AG08396 (cell line): ENCODE results near the gene ATP6V0A1.
A peak's percentile ranks its signal among the peaks of the same experiment; 100 is the strongest.
"Not testable (repeated sequence)": the region's sequence is repeated elsewhere in the genome, so short reads cannot be mapped to it uniquely, and the experiment has no call there.

Experiments
- DNase-seq: peaks from one replicate; pipeline ENCODE4 v3.0.0; 2012; ENCODE audit warnings: low spot score, mixed read lengths

ATP6V0A1 gene

DNA sequence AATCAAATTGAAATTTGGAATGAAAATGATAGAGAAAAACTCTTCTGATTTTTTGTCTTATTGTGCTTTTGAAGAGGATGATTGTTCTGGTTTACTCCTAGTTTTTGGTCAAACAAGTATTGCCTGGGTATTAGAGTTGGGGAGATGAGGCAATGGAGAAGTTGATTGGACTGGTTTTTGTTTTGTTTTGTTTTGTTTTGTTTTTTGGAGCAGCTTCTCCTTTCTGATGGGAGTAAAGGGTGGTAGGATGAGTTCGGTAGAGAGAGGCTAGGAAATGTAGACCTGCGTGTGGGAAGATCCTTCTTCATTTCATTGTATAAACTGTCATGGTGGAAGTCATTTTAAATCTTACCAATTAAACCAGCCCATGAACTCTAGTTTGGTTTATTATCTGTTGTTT, 17.7 kb downstream of the ATP6V0A1 start:
- DNase-seq = no peak

DNA sequence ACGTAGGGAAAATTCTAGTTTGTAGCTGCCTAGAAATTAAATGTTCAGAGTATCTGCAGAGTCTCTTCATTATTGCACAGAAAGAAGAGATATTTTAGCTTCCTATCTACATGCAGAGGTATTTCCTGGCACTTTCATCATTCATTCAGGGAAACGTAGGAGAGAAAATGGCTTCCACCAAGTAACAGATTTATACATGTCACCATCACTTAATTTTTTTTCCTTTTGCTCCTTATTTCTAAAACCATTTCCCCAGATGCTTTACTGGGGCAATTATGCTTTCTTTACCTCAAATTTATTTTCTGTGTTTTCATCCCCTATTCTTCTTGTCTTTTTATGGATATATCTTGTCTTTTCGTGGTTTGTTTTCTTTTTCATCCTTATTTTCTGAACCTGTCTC, 18.5 kb downstream of the ATP6V0A1 start:
- no peak for DNase-seq

DNA sequence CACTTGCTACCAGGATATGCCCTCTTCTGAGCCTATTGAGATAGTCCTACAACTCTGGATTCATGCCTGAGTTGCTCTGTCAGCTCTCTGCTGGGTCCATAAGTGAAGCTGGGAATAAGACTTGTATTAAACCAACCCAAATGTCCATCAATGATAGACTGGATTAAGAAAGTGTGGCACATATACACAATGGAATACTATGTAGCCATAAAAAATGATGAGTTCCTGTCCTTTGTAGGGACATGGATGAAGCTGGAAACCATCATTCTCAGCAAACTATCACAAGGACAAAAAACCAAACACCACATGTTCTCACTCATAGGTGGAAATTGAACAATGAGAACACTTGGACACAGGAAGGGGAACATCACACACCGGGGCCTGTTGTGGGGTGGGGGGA, 19.1 kb downstream of the ATP6V0A1 start:
- DNase-seq = not testable (repeated sequence)

DNA sequence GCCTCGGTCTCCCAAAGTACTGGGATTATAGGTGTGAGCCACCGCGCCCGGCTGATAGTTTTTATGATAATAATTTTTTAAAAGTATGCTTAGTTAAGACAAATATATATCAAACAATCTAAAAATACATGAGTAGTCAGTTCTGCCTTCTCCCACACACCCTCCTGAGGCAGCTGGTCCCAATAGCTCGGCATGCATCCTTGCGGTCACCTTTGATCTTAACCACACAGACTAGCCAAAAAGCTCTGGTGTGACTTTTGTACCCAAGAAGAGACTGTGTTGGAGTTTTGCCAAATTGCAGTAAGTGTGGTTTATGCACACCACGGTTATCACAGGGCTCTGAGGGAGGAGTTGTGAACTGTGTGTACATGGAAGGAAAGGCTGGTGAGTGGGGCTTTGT, 25.6 kb downstream of the ATP6V0A1 start:
- DNase-seq = no peak

DNA sequence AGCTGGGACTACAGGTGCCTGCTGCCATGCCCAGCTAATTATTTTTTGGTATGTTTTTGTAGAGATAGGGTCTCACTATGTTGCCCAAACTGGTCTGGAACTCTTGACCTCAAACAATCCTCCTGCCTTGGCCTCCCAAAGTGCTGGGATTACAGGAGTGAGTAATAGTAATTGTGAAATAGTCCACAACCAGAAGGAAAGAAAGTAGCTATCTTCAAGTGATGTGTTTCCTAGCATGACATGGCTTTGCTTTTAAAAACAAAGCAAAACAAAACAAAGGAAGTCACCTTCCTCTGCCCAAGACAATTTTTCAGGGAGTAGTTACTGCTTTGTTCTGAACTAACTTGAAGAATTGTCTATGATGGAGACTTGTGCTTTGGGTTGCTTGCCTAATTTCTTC, 27.0 kb downstream of the ATP6V0A1 start:
- DNase-seq = no peak

DNA sequence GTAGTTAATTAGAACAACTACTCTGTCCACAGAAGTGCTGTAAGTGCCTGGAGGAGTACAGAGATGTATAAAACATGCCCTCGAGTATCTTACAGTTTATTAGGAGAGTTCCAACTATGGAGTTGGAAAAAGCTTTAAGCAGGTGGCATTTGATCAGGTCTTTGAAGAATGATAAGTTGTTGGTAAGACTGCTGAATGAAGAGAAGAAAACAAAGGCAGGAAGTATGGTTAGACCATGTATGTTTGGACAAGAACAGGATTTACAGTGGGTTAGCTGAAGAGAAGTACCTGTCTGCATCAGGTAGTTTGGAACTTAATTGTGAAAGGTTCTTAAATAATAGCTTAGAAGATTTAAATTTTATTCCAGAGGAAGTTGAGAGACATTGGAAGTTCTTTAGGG, 29.4 kb downstream of the ATP6V0A1 start:
- DNase-seq = no peak

DNA sequence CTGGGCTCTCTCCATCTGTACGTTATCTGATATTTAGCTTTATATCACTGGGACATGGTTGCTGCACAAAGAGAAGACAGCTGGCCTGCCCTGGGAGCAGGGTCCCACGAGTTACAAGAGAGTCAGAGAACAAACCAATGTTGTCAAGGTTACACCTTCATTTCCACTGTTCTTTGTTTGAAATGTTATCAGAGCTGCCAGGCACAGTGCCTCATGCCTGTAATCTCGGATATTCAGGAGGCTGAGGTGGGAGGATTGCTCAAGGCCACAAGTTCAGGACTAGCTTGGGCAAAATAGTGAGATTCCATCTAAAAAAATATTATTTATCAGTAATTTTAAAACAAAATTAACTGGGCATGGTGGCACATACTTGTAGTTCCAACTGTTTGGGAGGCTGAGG, 34.6 kb downstream of the ATP6V0A1 start:
- DNase-seq = no peak

DNA sequence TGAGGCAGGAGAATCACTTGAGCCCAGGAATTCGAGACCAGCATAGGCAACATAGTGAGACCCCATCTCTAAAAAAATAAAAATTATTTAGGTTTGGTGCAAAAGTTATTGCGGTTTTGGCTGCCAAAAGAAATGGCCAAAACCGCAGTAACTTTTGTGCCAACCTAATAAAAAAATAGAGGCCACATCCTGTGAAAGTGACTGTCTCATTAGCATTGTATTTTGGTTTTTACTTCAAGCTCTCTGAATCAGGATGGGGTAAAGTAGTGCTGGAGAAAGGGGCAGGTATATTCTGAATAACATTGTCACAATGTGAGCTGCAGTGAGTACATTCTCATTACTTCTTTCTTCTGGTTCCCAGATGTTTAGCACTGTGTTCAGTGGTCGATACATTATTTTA, 36.0 kb downstream of the ATP6V0A1 start:
- no peak for DNase-seq

DNA sequence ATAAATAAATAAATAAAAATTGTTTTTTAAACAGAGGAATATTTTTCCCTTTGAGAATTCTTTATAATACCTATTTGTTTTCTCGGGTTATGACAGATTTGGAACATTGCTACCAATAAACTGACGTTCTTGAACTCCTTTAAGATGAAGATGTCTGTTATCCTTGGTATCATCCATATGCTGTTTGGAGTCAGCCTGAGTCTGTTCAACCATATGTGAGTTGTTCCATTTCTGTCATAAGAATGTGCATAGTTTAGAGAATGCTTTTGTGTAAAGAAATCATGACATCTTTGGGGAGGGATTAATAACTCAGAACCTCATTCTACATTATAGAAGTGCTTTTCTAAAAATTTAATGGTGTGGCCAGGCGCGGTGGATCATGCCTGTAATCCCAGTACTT, 40.1 kb downstream of the ATP6V0A1 start:
- DNase-seq = no peak

DNA sequence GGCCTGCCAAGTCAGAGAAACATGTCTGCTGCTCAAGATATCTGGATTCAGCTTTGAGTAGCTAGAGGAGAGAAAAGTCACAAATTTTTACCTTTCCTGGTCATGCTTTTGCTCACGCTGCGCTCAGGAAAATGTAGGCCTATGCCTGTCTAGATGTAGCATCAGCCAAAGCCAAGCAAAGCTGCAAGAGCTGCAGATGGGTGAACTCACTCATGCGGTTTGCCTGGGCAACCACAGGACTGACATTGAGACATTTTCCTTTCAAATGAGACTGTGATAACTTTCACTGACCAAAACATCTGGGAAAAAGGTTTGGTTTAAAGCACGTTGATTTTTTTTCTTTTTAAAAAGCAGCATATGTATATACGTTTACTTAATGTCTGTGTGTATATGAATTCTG, 43.4 kb downstream of the ATP6V0A1 start:
- DNase-seq = no peak

DNA sequence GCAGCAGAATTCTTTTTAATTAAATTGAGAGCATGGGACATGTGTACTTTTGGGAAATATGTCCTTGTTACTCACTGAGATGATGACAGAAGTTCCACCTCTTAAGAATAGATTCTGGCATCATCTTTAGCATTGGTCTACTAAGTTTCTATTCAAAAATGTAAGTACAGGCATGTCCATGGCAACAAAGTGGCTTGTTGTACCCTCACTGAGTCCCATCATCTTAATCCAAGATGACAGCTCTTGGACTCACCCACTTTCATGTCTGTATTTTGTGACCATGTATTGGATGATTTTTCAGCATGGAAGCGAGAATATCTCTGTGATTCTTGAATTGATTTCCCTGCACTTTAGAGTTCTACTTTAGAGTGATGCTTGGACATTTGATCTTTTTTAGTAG, 44.2 kb downstream of the ATP6V0A1 start:
- no peak for DNase-seq

DNA sequence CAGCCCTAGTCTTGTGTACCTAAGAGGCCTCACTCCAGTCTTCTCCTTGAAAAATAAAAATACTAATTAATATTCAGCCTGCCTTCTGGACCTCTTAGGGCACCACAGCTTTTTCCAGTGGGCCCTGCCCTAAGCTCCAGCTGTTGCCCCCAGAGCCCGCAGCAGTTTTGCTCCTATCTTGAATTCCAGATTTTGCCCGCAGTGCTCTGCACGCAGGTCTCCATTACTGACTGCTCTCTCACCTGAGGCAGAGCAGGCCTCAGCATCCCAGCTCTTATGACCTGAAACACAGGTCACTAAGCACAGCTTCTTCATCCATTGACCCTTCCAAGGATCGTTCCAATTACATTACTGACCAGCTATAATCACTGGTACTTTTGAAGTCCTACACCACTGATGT, 49.0 kb downstream of the ATP6V0A1 start:
- DNase-seq = no peak

DNA sequence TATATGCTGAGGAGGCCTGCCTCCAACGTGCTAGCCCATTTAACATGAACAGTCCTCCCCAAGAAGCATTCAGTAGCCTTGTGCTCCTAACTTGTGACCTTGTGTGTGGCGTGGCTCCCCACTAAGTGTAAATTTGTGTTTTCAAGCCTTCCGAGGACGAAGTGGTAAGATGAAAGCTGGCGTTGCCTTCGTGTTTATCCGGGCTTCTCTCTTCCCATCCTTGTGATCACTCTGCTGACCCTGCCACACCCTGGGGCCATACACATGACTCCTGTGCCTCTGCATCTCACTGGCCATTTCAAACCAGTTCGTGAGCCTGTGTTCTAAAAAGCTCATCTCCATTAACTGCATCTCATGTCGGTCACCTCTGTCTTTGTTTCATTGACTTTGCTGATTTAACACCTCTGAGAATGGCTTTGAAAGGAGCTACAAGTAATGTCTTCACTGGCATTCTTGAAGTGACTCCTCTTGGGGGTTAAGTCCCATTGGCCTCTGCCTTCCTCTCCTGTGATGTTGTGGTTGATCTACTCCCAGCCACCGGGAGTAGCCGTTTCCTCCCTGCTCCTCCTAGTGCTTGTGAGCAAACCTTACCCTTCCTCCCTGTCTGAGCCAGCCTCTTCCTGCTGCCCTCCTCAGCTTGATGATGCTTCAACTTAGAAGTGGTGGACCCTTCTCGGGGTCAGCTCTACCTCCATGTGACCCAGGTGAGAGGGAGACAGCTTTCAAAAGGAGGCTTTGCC, 49.9 kb downstream of the ATP6V0A1 start:
- DNase-seq = no peak

DNA sequence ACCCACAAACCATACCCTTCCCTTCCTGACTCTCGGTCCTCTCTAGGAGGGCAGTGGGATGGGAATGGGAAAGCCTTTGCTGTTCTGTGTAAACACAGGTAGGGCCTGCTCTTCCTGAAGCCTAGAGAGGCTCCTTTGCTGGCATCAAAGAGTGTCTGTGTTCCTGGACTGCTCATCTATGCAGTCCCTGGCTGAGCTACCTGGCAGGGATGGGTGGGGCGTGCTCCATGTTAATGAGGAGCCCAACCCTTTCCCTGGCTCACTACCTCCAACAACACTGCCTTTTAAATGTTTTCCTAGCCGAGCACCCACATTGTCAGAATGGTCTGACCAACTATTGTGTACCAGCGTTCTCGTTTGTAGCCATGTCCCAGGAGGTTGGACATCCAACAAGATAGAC, 50.7 kb downstream of the ATP6V0A1 start:
- no peak for DNase-seq

DNA sequence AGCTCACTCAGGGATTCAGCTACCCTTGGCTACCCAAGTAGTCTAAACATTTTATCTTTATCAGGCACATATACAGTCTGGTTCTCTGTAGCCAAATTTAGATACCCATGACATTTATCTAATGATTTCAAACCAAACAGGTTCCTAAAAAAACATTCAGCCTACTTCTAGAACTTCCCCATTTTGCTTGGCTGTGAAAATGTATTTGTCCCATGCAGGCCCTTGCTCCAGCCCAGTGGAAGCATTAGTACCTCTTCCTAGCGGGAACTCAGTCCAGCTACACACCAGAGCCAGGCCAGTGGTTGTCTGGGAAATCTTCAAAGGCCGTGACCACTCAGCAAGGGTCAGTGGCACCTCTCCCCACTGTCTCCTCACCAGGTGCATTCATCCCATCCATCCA, 51.2 kb downstream of the ATP6V0A1 start:
- no peak for DNase-seq

DNA sequence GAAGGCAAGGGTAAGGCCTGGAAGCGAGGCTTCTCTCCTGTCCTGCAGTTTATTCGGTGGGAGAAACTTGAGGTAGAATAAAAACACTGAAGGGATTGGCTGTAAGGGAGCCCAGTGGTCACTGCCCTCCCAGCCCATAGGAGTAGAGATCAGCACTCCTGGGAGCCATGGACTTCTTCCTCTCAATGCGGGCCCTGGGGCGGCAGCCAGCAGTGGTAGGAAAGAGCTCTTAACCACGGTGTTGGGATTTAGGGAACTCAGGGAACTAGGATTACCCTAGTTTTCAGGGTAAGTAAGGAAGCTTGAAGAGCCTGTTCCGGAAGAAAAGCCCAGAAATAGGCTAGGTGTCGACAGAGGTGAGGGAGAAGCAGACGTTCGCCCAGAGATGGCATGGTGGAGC, 53.6 kb downstream of the ATP6V0A1 start:
- DNase-seq = no peak

DNA sequence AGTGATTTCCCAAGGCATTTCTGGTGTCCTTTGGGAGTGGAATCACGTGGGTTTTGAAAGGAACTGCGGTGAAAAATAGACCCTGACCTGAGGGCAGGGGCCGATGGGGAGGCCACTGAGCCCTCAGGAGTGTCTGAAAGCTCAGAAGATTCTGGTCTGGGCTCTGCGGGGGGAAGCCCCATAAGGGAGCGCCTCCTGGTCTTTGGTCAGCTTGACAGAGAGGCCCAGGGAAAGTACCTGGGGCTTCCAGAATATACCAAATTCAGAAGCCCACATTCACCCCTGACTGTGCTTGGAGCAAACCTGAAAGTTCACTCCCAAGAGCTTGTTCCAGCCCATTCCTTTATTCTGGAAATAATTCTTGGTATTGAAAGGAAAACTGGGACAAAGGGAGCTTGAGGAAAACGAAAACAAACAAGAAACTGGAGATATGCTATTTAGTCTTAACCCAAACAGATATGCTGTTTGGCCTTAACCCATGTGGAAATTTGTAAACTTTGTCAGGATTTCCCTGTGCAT, 54.1 kb downstream of the ATP6V0A1 start:
- DNase-seq = no peak

DNA sequence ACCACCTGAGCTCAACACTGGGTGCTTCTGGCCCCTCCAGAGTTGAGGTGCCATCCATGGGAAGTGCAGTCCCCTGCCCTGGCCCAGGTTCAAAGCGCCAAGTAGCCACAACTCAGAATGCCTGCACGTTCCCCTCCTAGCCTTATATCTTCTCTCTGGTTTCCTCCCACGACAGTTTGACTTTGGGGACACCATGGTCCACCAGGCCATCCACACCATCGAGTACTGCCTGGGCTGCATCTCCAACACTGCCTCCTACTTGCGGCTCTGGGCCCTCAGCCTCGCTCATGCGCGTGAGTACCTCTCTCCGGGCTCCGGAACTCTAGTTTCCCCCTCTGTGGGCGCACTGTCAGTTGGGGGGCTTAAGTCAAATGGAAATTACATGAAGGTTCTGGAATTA, 55.0 kb downstream of the ATP6V0A1 start:
- DNase-seq = no peak

DNA sequence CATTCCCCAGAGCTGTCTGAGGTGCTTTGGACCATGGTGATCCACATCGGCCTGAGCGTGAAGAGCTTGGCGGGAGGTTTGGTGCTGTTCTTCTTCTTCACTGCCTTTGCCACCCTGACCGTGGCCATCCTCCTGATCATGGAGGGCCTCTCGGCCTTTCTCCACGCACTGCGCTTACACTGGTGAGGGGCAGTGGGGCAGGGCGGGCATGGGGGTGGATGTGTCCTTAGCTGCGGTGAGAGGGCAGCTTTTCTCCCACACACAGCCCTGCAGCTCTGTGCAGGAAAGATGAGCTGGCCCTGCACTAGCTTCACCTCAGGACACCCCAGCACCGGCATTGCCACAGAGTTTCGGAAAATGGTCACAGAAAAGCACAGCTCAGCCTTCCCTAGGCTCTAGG, 55.6 kb downstream of the ATP6V0A1 start:
- DNase-seq = no peak

DNA sequence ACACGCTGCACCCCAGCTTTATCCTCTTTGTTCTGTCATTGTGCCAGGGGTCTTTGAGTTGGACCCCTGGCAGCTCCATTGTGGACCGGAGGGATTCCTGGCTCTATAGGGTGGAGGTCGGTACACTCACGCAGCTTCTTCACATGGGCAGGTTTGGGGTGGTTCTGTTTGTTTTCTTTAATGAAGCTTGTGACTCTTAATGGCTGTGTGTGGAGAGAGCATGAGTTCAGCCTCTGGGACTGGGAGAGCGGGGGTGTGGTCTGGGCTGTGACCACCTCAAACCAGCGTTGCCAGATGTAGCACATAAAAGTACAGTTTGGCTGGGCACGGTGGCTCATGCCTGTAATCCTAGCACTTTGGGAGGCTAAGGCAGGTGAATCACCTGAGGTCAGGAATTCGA, 56.2 kb downstream of the ATP6V0A1 start:
- DNase-seq = no peak

DNA sequence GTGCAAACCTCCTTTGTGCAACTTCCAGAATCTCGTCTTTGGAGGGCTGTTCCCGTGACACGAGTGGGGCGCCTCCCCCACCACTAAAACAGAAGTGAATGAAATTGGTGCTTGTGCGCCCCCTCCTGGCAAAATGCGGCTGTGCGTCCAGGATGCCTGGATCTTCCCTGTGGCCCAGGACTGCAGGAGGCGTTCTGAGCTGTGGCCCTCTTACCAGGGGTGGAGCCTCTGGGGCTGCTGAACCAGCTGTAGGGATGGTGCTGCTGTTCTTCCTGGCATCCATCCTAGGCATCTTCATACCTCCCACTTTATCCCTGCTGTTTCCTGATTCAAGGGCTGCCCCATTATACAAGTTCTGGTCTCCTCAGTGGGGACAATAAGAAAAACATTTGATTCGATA, 58.8 kb downstream of the ATP6V0A1 start:
- DNase-seq = peak; percentile 93

DNA sequence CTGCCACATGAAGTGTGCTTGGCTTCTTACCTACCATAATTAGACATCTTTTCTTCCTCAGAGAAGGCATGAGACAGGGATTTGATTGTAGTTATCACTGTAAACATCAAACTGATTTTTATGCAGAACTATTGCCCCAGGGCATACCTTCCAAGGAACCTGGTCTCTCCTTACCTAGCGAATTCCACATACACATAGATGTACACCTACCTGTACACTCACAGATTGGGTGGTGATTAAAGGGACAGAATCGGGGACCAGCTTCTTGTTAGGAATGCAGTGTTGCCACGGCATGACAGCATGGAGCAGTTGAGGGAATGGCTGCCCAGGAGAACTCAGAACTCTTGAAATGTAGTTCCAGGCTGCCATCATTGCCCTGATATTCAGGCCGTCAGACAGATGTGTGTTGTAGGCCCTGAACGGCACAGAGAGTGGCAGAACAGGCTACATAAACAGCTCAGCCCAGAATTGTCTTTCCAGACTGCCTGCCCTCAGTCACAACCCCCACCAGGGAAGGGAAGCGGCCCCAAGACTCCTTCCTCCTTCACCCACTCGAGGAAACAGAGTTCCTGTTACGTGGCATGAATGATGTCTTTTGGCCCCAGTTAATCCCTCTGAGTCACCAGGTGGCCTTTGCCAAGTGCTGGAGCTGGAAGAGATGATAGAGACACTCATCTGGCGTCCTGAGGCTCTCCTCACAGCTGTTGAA, 59.5 kb downstream of the ATP6V0A1 start:
- peak; percentile 82 for DNase-seq

DNA sequence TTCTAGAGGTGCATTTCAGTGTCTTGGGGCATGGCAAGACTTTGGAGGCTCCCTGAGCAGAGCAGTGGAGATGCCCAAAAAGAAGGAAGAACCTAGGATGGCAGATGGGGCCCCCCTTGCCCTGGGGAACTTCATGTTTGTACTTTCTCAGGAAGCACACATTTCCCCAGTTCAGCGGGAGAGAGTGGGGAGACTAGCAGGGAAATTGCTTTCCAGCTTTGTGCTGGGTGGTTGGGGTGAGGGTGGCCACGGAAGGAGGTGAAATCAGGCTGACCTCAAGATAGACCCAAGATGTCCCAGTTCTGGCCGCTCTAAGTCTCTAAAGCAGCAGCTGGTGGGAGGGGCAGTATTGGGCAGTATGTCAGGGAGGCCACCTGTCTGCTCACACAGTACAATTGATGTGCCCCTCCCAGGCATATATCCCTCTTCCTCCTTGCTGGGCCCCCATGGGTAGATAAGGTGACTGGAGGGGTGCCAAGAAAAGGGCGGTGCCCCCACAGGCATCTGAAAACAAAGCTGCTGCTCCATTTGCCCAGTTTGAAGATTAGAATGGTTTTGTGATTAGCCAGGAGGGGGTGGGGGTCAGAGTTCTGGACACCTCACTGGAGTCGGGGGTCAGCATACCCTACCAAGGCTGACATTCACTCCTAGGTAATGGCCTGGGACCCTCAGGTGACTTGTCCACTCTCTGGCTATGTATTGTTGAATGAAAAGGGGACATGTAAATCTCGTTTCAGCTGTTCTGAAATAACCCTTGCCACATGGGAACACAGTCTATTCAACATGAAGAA, 60.3 kb downstream of the ATP6V0A1 start:
- no peak for DNase-seq
